CD14-positive monocyte (primary cell): Measurements from ENCODE around the gene TTC39A. TPM values are rescaled to one million over a fixed set of nuclear protein-coding genes. Genes with fewer than 3 reads are reported as not detected.

Experiments used
- DNase-seq, 3 donors: peaks; one replicate each; pipeline ENCODE4 v3.0.0-alpha.2; 2011 to 2022
- H2AFZ ChIP-seq: 2 replicates; pipeline ENCODE4 v1.6.0; 2012; ENCODE audit warnings: mild to moderate bottlenecking, low read depth, low read length, inconsistent platforms; ENCODE audit not compliant: insufficient read depth, poor library complexity, severe bottlenecking
- H3K27ac ChIP-seq, 2 donors: 1 replicate in 1 of 2; 2 replicates in 1 of 2; pipeline ENCODE4 v1.5.1; 2012 to 2013; ENCODE audit warnings: low read length in 2 of 2, control low read depth in 1 of 2, inconsistent platforms in 1 of 2, low read depth in 1 of 2, mild to moderate bottlenecking in 1 of 2
- H3K27me3 ChIP-seq, 2 donors: one replicate each; pipeline versions ENCODE4 v1.6.0 to v1.6.1; 2011 to 2013; ENCODE audit warnings: low read length in 2 of 2; ENCODE audit not compliant: control insufficient read depth in 2 of 2, insufficient read depth in 2 of 2
- H3K36me3 ChIP-seq, 2 donors: replicated peaks in 1 of 2; 1 replicate in 1 of 2; 2 replicates in 1 of 2; pipeline versions ENCODE4 v1.5.1 to v1.6.1; 2012 to 2013; ENCODE audit warnings: low read length in 2 of 2, control low read depth in 1 of 2, inconsistent platforms in 1 of 2, mild to moderate bottlenecking in 1 of 2; ENCODE audit not compliant: insufficient read depth in 2 of 2, control insufficient read depth in 1 of 2
- H3K4me1 ChIP-seq, 2 donors: 1 replicate in 1 of 2; 2 replicates in 1 of 2; pipeline versions ENCODE4 v1.5.1 to v1.6.1; 2012 to 2013; ENCODE audit warnings: low read length in 2 of 2, control low read depth in 1 of 2, inconsistent platforms in 1 of 2, mild to moderate bottlenecking in 1 of 2, moderate library complexity in 1 of 2; ENCODE audit not compliant: insufficient read depth in 2 of 2, control insufficient read depth in 1 of 2
- H3K4me2 ChIP-seq: replicated peaks from 2 replicates; pipeline ENCODE3; 2012; ENCODE audit warnings: low read length, moderate library complexity, mild to moderate bottlenecking; ENCODE audit not compliant: poor library complexity, severe bottlenecking; ENCODE audit errors: extremely low read depth
- H3K4me3 ChIP-seq, 3 experiments: fragments of 200-600 bp in 1 of 3; sonication (generic) in 1 of 3; replicated peaks in 1 of 3; 1 replicate in 2 of 3; 2 replicates in 1 of 3; pipeline ENCODE4 v1.5.1; 2011 to 2013; ENCODE audit warnings: low read length in 3 of 3, mild to moderate bottlenecking in 3 of 3, control low read depth in 2 of 3, low read depth in 2 of 3, inconsistent platforms in 1 of 3, moderate library complexity in 1 of 3
- H3K79me2 ChIP-seq: 2 replicates; pipeline ENCODE4 v1.6.0; 2012; ENCODE audit warnings: mild to moderate bottlenecking, control low read depth, inconsistent platforms, low read length, moderate library complexity; ENCODE audit not compliant: insufficient read depth
- H3K9ac ChIP-seq: 2 replicates; pipeline ENCODE4 v1.6.0; 2017; ENCODE audit warnings: low read length, mild to moderate bottlenecking; ENCODE audit not compliant: insufficient read depth, poor library complexity, severe bottlenecking
- H3K9me3 ChIP-seq, 2 donors: replicated peaks in 1 of 2; 1 replicate in 1 of 2; 2 replicates in 1 of 2; pipeline versions ENCODE4 v1.5.1 to v1.6.1; 2012 to 2013; ENCODE audit warnings: low read length in 2 of 2, control low read depth in 1 of 2; ENCODE audit not compliant: control insufficient read depth in 1 of 2, insufficient read depth in 1 of 2
- H4K20me1 ChIP-seq: 2 replicates; pipeline ENCODE4 v1.6.0; 2012; ENCODE audit warnings: mild to moderate bottlenecking, low read length, control low read depth, moderate library complexity; ENCODE audit not compliant: insufficient read depth
- H3K27ac Mint-ChIP-seq, 7 donors: one replicate each; pipeline ENCODE4 v1.8.0; 2020; ENCODE audit warnings: mild to moderate bottlenecking in 7 of 7, mixed read lengths in 7 of 7, moderate library complexity in 6 of 7, inconsistent platforms in 2 of 7
- H3K27me3 Mint-ChIP-seq, 3 donors: one replicate each; pipeline ENCODE4 v1.8.0; 2021 to 2022; ENCODE audit warnings: low read depth in 3 of 3, mild to moderate bottlenecking in 3 of 3, mixed read lengths in 3 of 3, moderate library complexity in 3 of 3, inconsistent platforms in 1 of 3
- H3K36me3 Mint-ChIP-seq, 2 donors: one replicate each; pipeline ENCODE4 v1.8.0; 2020; ENCODE audit warnings: mixed read lengths in 2 of 2, inconsistent platforms in 1 of 2, mild to moderate bottlenecking in 1 of 2
- H3K4me1 Mint-ChIP-seq: one replicate; pipeline ENCODE4 v1.8.0; 2020; ENCODE audit warnings: mild to moderate bottlenecking, mixed read lengths
- H3K4me3 Mint-ChIP-seq, 2 donors: one replicate each; pipeline ENCODE4 v1.8.0; 2020; ENCODE audit warnings: mild to moderate bottlenecking in 2 of 2, mixed read lengths in 2 of 2, moderate library complexity in 1 of 2
- H3K9me3 Mint-ChIP-seq, 7 donors: one replicate each; pipeline ENCODE4 v1.8.0; 2020 to 2022; ENCODE audit warnings: mixed read lengths in 7 of 7, mild to moderate bottlenecking in 6 of 7, moderate library complexity in 6 of 7, inconsistent platforms in 2 of 7
- WGBS: methylation state at CpG from one replicate; pipeline ENCODE4 v1.1.5; 2013; ENCODE audit warnings: missing lambda C conversion rate; ENCODE audit not compliant: insufficient coverage; 5-methylcytosine and 5-hydroxymethylcytosine counted together
- intact Hi-C, 2 donors: fragments of 100-400 bp; cut with micrococcal nuclease; formaldehyde crosslinking; loops; one replicate each; pipeline versions ENCODE4 v1.15.0 to v1.15.1; 2023
- polyA plus RNA-seq, 3 donors: library from polyadenylated mRNA; depleted of rRNA in 1 of 3; unstranded in 2 of 3; stranded (reverse) in 1 of 3; fragments of 300-500 nt in 2 of 3; fragments of >200 nt in 1 of 3; fragmentation: Illumina TruSeq in 2 of 3; gene quantifications; 1 replicate in 2 of 3; 2 replicates in 1 of 3; pipeline ENCODE4 v1.2.3, GENCODE V29; 2012 to 2021
- TF ChIP-seq, protein P1 (sequence below): fragments of 200-600 bp; IDR thresholded peaks from one replicate; pipeline ENCODE4 v1.8.0; 2022; ENCODE audit warnings: antibody characterized with exemption, mild to moderate bottlenecking

TTC39A gene
- polyA plus RNA-seq, 3 donors = 0.16 TPM; not detected in 2

DNA sequence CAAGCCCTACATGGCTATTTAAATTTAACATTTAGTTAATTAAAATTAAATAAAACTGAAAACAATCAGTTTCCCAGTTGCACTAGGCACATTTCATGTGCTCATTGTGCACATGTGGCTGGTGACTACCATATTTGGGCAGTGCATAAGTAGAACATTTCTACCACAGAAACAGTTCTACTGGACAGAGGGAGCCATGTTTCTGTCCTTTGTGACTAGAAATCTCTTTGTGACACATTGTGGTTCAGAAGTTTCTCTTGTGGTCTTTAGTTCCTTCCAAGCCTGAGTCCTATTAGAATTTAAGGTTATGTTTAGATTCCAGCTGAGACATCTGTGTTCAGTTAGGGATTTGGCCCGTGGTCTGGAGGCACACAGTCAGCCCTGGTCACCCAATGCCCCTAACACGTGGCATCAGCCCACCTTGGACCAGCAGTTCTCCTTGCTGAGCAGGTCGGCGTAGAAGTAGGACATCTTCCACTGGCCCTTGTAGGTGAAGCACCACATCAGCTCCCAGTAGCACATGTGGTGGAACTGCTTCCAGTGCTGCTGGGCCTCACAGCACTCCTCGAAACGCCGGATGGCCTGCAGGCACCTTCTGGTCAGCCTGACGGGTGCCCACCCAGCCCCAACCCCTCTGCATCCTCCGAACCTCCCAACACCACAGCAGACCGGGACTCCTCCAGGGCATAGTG, 29.1 kb downstream of the TTC39A start:
- H3K9me3 ChIP-seq = no peaks in the 10 kb centered on the region
- Mint-ChIP-seq H3K36me3 (no peaks in the 10 kb centered on the region), H3K4me1 (peaks cover 23% of the 10 kb centered on the region), H3K27me3 (peaks cover 1 to 5% (median 3%) of the 10 kb centered on the region in 3 donors), H3K9me3 (peaks cover 0 to 1% (median 0%) of the 10 kb centered on the region in 7 donors), H3K4me3 (no peak overlapping the region), H3K27ac (no peak overlapping the region)
- H4K20me1 ChIP-seq = no peaks in the 10 kb centered on the region
- 75% methylated on average over 10 of the region's 10 CpGs for WGBS
- no peaks in the 10 kb centered on the region for H3K36me3 ChIP-seq
- intact Hi-C loops = no loop called here
- H3K79me2 ChIP-seq = no peaks in the 10 kb centered on the region
- H3K9ac ChIP-seq = no peak overlapping the region
- no peak for DNase-seq
- no peak overlapping the region for H2AFZ ChIP-seq
- no peak overlapping the region for H3K27ac ChIP-seq
- no peak overlapping the region for H3K4me3 ChIP-seq
- no peaks in the 10 kb centered on the region for H3K27me3 ChIP-seq
- TF ChIP-seq, protein P1, sequence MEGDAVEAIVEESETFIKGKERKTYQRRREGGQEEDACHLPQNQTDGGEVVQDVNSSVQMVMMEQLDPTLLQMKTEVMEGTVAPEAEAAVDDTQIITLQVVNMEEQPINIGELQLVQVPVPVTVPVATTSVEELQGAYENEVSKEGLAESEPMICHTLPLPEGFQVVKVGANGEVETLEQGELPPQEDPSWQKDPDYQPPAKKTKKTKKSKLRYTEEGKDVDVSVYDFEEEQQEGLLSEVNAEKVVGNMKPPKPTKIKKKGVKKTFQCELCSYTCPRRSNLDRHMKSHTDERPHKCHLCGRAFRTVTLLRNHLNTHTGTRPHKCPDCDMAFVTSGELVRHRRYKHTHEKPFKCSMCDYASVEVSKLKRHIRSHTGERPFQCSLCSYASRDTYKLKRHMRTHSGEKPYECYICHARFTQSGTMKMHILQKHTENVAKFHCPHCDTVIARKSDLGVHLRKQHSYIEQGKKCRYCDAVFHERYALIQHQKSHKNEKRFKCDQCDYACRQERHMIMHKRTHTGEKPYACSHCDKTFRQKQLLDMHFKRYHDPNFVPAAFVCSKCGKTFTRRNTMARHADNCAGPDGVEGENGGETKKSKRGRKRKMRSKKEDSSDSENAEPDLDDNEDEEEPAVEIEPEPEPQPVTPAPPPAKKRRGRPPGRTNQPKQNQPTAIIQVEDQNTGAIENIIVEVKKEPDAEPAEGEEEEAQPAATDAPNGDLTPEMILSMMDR = no peak
- H3K4me2 ChIP-seq = no peak overlapping the region
- H3K4me1 ChIP-seq = peaks cover 18% of the 10 kb centered on the region in 2 donors

DNA sequence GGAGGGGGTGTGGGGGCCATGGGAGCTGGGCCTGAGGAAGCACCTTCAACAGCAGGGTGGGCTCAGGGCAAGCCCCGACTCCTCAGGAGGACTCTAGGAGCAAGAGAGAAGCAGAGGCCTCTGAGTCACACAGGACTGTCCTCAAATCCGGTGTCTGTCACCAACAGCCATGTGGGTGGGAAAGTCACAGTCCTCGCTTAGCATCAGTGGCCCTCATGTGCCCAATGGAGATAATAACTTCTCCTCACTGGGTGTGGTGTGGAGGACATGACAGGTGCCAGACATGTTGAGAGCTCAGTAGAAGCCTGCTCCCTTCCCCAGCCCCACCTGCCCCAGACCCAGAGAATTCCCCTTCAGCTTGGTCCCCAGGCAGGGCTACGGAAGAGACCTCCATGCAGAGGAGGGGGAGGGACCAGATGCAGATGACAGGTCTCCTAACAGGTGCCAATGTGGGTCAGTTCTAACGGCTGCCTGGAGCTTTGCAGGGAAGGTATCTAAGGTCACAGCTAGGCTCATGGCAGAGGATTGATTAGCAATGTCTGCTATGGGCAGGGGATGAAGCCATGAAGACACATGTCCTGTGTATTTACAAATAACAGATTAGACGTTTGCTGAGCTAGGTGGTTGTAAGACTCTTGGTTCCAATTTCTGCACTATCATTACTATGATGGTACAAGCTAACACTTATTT, 30.2 kb downstream of the TTC39A start:
- peaks cover 23% of the 10 kb centered on the region for H3K4me1 Mint-ChIP-seq
- peaks cover 18 to 19% of the 10 kb centered on the region in 2 donors for H3K4me1 ChIP-seq
- H3K36me3 ChIP-seq = no peaks in the 10 kb centered on the region
- no peak overlapping the region for H3K9ac ChIP-seq
- no peak overlapping the region for H3K27ac Mint-ChIP-seq
- H3K4me2 ChIP-seq = no peak overlapping the region
- H3K27me3 Mint-ChIP-seq = peaks cover 2 to 5% (median 3%) of the 10 kb centered on the region in 3 donors
- 86% methylated on average over 2 of the region's 6 CpGs for WGBS
- TF ChIP-seq, protein P1 = no peak
- H3K9me3 ChIP-seq = no peaks in the 10 kb centered on the region
- no peaks in the 10 kb centered on the region for H3K27me3 ChIP-seq
- H2AFZ ChIP-seq = no peak overlapping the region
- H3K9me3 Mint-ChIP-seq = peaks cover 0 to 1% (median 0%) of the 10 kb centered on the region in 7 donors
- H3K27ac ChIP-seq = no peak overlapping the region
- intact Hi-C loops = loop anchor here in 1 of 2 donors (5.0 kb wide), 1 partner anchor 108 kb away; no protein-coding TSS in a partner anchor
- H3K4me3 Mint-ChIP-seq = no peak overlapping the region
- no peak overlapping the region for H3K4me3 ChIP-seq
- DNase-seq = no peak
- no peaks in the 10 kb centered on the region for H4K20me1 ChIP-seq
- H3K79me2 ChIP-seq = no peaks in the 10 kb centered on the region
- H3K36me3 Mint-ChIP-seq = no peaks in the 10 kb centered on the region
